ENCODE results near the gene HS6ST2.

DNA sequence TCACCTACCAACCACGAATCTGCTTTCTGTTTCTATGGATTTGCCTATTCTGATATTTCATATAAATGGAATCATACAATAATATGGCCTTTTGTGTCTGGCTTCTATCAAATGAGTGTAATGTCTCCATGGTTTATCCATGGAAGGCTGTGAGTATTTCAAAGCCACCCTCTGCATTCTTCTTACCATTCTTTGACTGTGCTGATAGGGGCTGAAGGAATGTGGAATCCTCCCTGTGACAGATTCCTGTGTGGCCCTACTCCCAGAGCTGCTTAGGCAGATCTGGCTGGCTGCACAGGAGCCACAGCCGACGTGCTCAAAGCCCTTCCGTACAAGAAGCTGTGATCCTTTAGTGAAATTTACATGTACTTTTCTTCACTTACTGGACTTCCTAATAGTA, 163.2 kb downstream of the HS6ST2 start:
- TF ChIP-seq CTCF (conservative IDR thresholded peaks at IDR 0.05) (no peak), EZH2 (IDR thresholded peaks at IDR 0.05; ENCODE audit: low read depth) (no peak)

Measured in PC-9 (cell line).